Pancreas (tissue), 10 donors: ENCODE measurements around the gene COX7A2L. TPM values are rescaled to one million over a fixed set of nuclear protein-coding genes. Genes with fewer than 3 reads are reported as not detected.

Experiments
- ATAC-seq, 4 donors: fragments of 200-7000 bp; cut with Tn5 transposase; one replicate each; pipeline versions ENCODE4 v1.8.0 to v1.9.1; 2020; ENCODE audit warnings: mild to moderate bottlenecking in 4 of 4, moderate library complexity in 4 of 4
- DNase-seq, 6 donors: peaks; one replicate each; pipeline ENCODE4 v3.0.0-alpha.2; 2020
- FAIRE-seq: peaks from 2 replicates; lab custom pipeline; 2012; peaks lifted over from hg19 to GRCh38; lab: Jason Lieb, UNC
- H3K27ac ChIP-seq, 4 donors: fragments of 200-600 bp; sonication (generic); 1 replicate in 3 of 4; 2 replicates in 1 of 4; pipeline versions ENCODE4 v1.5.0 to v1.8.0; 2020
- H3K27me3 ChIP-seq, 4 donors: fragments of 200-600 bp; one replicate each; pipeline ENCODE4 v1.8.0; 2021
- H3K36me3 ChIP-seq, 3 donors: fragments of 200-600 bp; sonication (generic) in 1 of 3; one replicate each; pipeline versions ENCODE4 v1.5.0 to v1.8.0; 2020 to 2021
- H3K4me1 ChIP-seq, 3 donors: fragments of 200-600 bp; one replicate each; pipeline ENCODE4 v1.8.0; 2021
- H3K4me3 ChIP-seq, 4 donors: fragments of 200-600 bp; sonication (generic) in 2 of 4; one replicate each; pipeline versions ENCODE4 v1.5.0 to v1.8.0; 2020 to 2021
- H3K9me3 ChIP-seq, 4 donors: fragments of 200-600 bp; one replicate each; pipeline ENCODE4 v1.8.0; 2021
- WGBS, 2 donors: extraction: QIAGEN DNeasy Blood & Tissue Kit; methylation state at CpG; one replicate each; pipeline ENCODE4 v1.1.7; 2013; 5-methylcytosine and 5-hydroxymethylcytosine counted together
- intact Hi-C, 3 donors: fragments of 100-400 bp; cut with DNase I; formaldehyde crosslinking; loops; one replicate each; pipeline versions ENCODE4 v1.11.1 to v1.14.2; 2022
- polyA plus RNA-seq, 2 donors: library from polyadenylated mRNA; stranded (reverse); fragments of 200-250 nt; gene quantifications; one replicate each; pipeline ENCODE4 v1.2.3, GENCODE V29; 2013
- total RNA-seq, 6 donors: library from RNA; stranded (reverse); fragmentation: NEBNext Ultra II Directional in 4 of 6; extraction: Animal tissue kit (Norgen Biotek cat#: 25700) in 4 of 6; gene quantifications; one replicate each; pipeline versions ENCODE4 v1.2.1 to v1.2.4, GENCODE V29; 2021 to 2023
- TF ChIP-seq, protein P1 (sequence below), 4 donors: fragments of 200-600 bp; sonication (generic) in 3 of 4; IDR thresholded peaks; one replicate each; pipeline versions ENCODE4 v1.5.0 to v1.8.0; 2021; ENCODE audit warnings: antibody characterized with exemption in 4 of 4
- donor health status: healthy with polysubstance abuse.
- donor health status: DM: no; HTN: no; CAD: no; lungs with moderate emphysema.
- donor health status: DM: no; HTN: no; CAD: no.
- donor health status: control.
- donor health status: control.
- donor health status: Bipolar disorder and iron deficiency.
- donor health status: DM: yes; HTN: yes; CAD: no.
- donor health status: DM: no; HTN: no; CAD: no.
- donor health status: DM: no; HTN: no; CAD: no.
- donor health status: DM: yes; HTN: yes; CAD: no.

The COX7A2L gene
- total and polyA plus RNA-seq, 8 donors = 34.8 to 91.5 (median 49.7) TPM

DNA sequence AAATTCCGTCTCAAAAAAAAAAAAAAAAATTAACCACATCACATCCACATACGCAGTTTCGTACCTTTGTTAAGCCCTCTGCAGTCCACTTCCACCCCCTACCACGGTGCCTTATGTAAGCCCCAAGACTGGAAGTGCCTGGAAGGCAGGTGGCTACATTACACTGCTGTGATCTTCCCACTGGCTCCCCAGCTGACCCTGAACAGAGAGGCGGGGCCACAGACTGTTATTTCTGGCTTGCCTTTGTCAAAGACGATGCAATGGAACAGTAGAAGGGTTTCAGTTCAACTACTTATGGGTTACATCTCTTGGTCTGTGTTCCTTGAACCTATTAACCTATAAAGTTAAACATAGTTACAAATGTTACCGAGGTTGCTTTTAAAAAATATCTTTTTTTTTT, 15.7 kb upstream of the COX7A2L start:
- Histone ChIP-seq H3K9me3 (no peaks in the 10 kb centered on the region), H3K36me3 (no peaks in the 10 kb centered on the region), H3K27me3 (no peaks in the 10 kb centered on the region), H3K4me1 (no peaks in the 10 kb centered on the region), H3K4me3 (no peak overlapping the region), H3K27ac (no peak overlapping the region)
- TF ChIP-seq, protein P1, sequence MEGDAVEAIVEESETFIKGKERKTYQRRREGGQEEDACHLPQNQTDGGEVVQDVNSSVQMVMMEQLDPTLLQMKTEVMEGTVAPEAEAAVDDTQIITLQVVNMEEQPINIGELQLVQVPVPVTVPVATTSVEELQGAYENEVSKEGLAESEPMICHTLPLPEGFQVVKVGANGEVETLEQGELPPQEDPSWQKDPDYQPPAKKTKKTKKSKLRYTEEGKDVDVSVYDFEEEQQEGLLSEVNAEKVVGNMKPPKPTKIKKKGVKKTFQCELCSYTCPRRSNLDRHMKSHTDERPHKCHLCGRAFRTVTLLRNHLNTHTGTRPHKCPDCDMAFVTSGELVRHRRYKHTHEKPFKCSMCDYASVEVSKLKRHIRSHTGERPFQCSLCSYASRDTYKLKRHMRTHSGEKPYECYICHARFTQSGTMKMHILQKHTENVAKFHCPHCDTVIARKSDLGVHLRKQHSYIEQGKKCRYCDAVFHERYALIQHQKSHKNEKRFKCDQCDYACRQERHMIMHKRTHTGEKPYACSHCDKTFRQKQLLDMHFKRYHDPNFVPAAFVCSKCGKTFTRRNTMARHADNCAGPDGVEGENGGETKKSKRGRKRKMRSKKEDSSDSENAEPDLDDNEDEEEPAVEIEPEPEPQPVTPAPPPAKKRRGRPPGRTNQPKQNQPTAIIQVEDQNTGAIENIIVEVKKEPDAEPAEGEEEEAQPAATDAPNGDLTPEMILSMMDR (IDR thresholded peaks at IDR 0.05) = no peak
- intact Hi-C loops = no loop called here
- FAIRE-seq (no peak), ATAC-seq (no peak), DNase-seq (no peak)
- WGBS, 2 donors = 66 to 74% methylated on average over 7 of the region's 7 CpGs

DNA sequence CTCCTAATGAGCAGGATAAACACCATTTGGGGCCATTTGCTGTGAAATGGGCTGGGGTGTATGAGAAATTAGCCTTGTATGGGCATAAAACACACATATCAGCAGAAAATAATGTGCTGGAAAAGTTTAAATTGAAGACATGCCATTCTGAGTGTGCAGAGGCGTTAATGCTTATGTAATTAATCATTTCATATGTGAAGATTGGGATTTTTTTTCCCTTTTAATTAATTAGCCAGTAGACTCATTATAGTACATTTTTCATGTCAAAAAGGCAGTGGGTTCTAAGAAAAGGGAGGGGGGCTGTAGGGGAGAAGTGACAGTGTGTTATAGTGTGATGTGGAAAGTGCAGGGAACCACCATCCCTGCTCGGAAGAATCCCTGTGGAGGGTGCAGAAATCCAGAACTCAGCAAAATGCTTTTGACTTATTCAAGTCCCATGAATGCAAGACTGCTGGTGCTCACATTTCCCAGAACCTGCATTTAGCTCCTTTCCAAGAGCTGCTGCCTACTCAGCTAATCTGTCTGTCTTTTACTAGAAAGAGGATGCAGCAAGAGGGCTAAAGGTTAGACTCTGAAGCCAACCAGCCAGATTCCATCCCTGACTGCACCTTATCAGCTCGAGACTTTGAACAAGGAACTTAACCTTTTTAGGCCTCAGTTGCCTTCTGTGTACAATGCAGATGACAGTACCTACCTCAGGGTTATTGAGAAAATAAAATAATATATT, 11.6 kb upstream of the COX7A2L start:
- DNase-seq (no peak), FAIRE-seq (no peak), ATAC-seq (peak in 2 of 4 donors; percentile 11 to 33)
- no peak overlapping the region for H3K27ac ChIP-seq
- TF ChIP-seq, protein P1 (IDR thresholded peaks at IDR 0.05) = no peak
- H3K9me3 ChIP-seq = no peaks in the 10 kb centered on the region
- 39 to 55% methylated on average over 3 of the region's 3 CpGs for WGBS, 2 donors
- no peaks in the 10 kb centered on the region for H3K27me3 ChIP-seq
- intact Hi-C loops = no loop called here
- no peak overlapping the region for H3K4me3 ChIP-seq
- no peaks in the 10 kb centered on the region for H3K4me1 ChIP-seq
- H3K36me3 ChIP-seq = no peaks in the 10 kb centered on the region

DNA sequence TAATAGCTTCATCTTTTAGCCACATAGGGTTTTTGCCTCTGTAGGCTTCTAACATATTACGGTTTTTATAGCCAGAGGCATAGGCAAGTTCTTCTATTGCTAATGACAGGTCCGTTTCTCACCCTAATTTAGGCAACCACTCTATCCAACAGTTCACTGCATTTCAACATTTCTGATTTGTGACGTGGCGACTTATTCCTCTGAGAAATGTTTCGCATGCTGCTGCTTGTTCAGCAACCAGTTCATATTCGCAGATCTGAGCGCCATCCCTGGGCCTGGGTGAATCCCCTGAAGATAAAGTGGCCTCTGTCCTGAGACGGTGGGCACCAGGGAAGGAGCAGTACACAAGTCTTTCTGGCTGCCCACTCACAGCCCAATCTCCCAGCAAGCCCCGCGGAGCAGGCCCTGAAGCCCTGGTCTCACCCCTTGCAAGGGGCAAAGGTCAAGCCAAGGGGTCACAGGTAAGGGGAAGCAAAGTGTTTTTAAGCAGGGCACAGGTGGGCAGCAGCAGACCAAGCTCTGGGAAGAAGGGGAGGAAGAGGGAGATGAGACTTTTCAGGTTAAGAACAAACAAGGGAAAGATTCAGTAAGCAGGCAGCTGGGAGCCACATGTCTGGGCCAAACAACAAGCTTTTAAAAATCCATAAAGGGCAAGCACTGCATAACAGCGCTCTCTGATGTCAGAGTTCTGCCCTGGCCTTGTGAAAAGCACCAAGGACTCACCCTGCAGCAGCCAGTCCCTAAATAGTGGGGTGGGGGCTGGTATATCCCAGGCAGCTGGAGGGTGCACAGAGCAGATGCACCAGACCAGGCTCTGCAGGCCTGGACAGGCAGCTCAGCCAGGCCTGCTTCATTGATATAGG, 10.8 kb upstream of the COX7A2L start:
- 81 to 83% methylated on average over 11 of the region's 11 CpGs for WGBS, 2 donors
- no peak for FAIRE-seq
- DNase-seq = no peak
- intact Hi-C loops = no loop called here
- Histone ChIP-seq H3K9me3 (no peaks in the 10 kb centered on the region), H3K4me1 (no peaks in the 10 kb centered on the region), H3K4me3 (no peak overlapping the region), H3K27ac (no peak overlapping the region), H3K36me3 (no peaks in the 10 kb centered on the region), H3K27me3 (no peaks in the 10 kb centered on the region)
- TF ChIP-seq, protein P1 (IDR thresholded peaks at IDR 0.05) = no peak
- peak in 3 of 4 donors; percentile 36 to 65 (median 60) for ATAC-seq

DNA sequence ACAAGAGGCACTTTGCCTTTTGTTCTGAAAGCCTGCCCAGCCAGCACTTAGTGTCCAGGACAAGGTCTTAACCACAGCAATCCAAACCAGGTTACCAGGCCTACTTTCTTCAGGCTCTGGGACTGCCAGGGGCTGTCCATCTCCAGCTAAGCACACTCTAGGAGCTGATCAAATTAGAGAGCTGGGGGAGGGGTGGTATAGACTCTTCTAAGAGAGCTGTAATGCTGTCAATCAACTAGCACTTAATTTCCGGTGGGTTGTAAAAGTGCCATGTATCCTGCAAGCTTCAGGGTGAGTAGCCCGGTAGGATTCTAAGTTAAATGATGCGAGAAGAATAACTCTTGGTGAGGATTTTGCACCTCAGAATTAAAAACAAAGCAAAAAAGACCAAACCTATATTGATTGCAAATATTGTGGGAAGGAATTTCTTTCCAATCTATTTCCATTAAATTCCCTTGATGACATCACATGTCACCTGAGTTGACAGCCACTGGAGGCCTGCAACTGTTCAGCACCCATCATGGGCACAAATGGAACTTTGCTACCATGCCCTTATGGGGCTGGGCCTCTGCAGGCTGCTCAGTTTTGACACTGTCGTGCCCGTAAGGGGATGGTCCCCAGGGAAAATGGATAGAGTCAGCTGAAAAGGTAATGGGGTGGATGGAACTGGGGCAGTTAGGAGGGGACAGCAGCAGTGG, 8.7 kb upstream of the COX7A2L start:
- Histone ChIP-seq H3K36me3 (no peaks in the 10 kb centered on the region), H3K27ac (no peak overlapping the region), H3K27me3 (no peaks in the 10 kb centered on the region), H3K9me3 (no peaks in the 10 kb centered on the region), H3K4me3 (no peak overlapping the region), H3K4me1 (no peaks in the 10 kb centered on the region)
- FAIRE-seq = no peak
- intact Hi-C loops = no loop called here
- WGBS, 2 donors = 69 to 78% methylated on average over 5 of the region's 5 CpGs
- no peak for DNase-seq
- TF ChIP-seq, protein P1 (IDR thresholded peaks at IDR 0.05) = no peak
- peak in 1 of 4 donors; percentile 12 for ATAC-seq
